Astrocyte (in vitro differentiated cells and primary cell): ENCODE results near the gene HM13. TPM values are rescaled to one million over a fixed set of nuclear protein-coding genes. Genes with fewer than 3 reads are reported as not detected.
"Not testable (repeated sequence)": the region's sequence is repeated elsewhere in the genome, so short reads cannot be mapped to it uniquely, and the experiment has no call there.

Source experiments
- DNase-seq: peaks from one replicate; pipeline ENCODE4 v3.0.0-alpha.2; 2010; ENCODE audit warnings: low read depth
- FAIRE-seq: peaks from 2 replicates; lab custom pipeline; 2011; peaks lifted over from hg19 to GRCh38; lab: Jason Lieb, UNC
- H2AFZ ChIP-seq: 2 replicates; pipeline ENCODE4 v1.6.0; 2012; ENCODE audit warnings: low read depth, low read length, inconsistent platforms
- H3K27ac ChIP-seq: 2 replicates; pipeline ENCODE4 v1.5.1; 2011; ENCODE audit warnings: low read depth, low read length, inconsistent platforms
- H3K27me3 ChIP-seq: 2 replicates; pipeline ENCODE4 v1.6.0; 2011; ENCODE audit warnings: low read length, inconsistent platforms; ENCODE audit not compliant: insufficient read depth
- H3K36me3 ChIP-seq: 2 replicates; pipeline ENCODE4 v1.5.1; 2011; ENCODE audit warnings: low read length, inconsistent platforms; ENCODE audit not compliant: insufficient read depth
- H3K4me1 ChIP-seq: 2 replicates; pipeline ENCODE4 v1.5.1; 2011; ENCODE audit warnings: low read length, inconsistent platforms; ENCODE audit not compliant: insufficient read depth
- H3K4me2 ChIP-seq: 2 replicates; pipeline ENCODE4 v1.6.0; 2012; ENCODE audit warnings: low read length, inconsistent platforms
- H3K4me3 ChIP-seq: 2 replicates; pipeline ENCODE4 v1.5.1; 2011; ENCODE audit warnings: low read depth, mild to moderate bottlenecking, low read length, inconsistent platforms; ENCODE audit not compliant: insufficient read depth
- H3K79me2 ChIP-seq: 2 replicates; pipeline ENCODE4 v1.6.0; 2012; ENCODE audit warnings: mild to moderate bottlenecking, low read length, inconsistent platforms; ENCODE audit not compliant: insufficient read depth
- H3K9ac ChIP-seq: 2 replicates; pipeline ENCODE4 v1.6.0; 2012; ENCODE audit warnings: mild to moderate bottlenecking, low read length, inconsistent platforms
- H3K9me3 ChIP-seq: 2 replicates; pipeline ENCODE4 v1.5.1; 2012; ENCODE audit warnings: low read depth, mild to moderate bottlenecking, low read length, inconsistent platforms; ENCODE audit not compliant: insufficient read depth
- H4K20me1 ChIP-seq: 2 replicates; pipeline ENCODE4 v1.6.0; 2012; ENCODE audit warnings: low read length, inconsistent platforms; ENCODE audit not compliant: insufficient read depth
- H3K27ac Mint-ChIP-seq: one replicate; pipeline ENCODE4 v1.8.0; 2021; ENCODE audit warnings: mild to moderate bottlenecking, mixed read lengths; ENCODE audit not compliant: unreplicated experiment
- H3K27me3 Mint-ChIP-seq: one replicate; pipeline ENCODE4 v1.8.0; 2021; ENCODE audit warnings: low read depth, mixed read lengths; ENCODE audit not compliant: unreplicated experiment
- H3K36me3 Mint-ChIP-seq: one replicate; pipeline ENCODE4 v1.8.0; 2021; ENCODE audit warnings: low read depth, mixed read lengths; ENCODE audit not compliant: unreplicated experiment
- H3K4me1 Mint-ChIP-seq: one replicate; pipeline ENCODE4 v1.8.0; 2021; ENCODE audit warnings: low read depth, mixed read lengths; ENCODE audit not compliant: unreplicated experiment
- H3K4me3 Mint-ChIP-seq: one replicate; pipeline ENCODE4 v1.8.0; 2021; ENCODE audit warnings: mild to moderate bottlenecking, moderate library complexity, mixed read lengths; ENCODE audit not compliant: unreplicated experiment
- H3K9me3 Mint-ChIP-seq: one replicate; pipeline ENCODE4 v1.8.0; 2021; ENCODE audit warnings: mild to moderate bottlenecking, mixed read lengths; ENCODE audit not compliant: unreplicated experiment
- CTCF ChIP-seq: IDR thresholded peaks from 2 replicates; pipeline ENCODE4 v1.5.1; 2011; ENCODE audit warnings: low read depth, mild to moderate bottlenecking, inconsistent platforms, low read length, moderate library complexity; ENCODE audit not compliant: insufficient read depth
- EZH2 ChIP-seq: IDR thresholded peaks from 2 replicates; pipeline ENCODE4 v1.6.1; 2012; ENCODE audit warnings: mild to moderate bottlenecking, low read length, inconsistent platforms; ENCODE audit not compliant: insufficient read depth
- total RNA-seq: library from RNA; stranded (reverse); gene quantifications from 2 replicates; pipeline ENCODE4 v1.2.1, GENCODE V29; 2021

HM13 gene
- total RNA-seq, 1 donor from 2014 or later: 399 TPM

GRCh38 chr20:31572701-31573554, 58.7 kb downstream of the HM13 start:
- Histone ChIP-seq H3K4me3 (peak overlapping the region; percentile 61), H4K20me1 (no peaks in the 10 kb centered on the region), H3K4me1 (peaks cover 51% of the 10 kb centered on the region), H3K27ac (peak overlapping the region; percentile 83), H3K27me3 (no peaks in the 10 kb centered on the region), H2AFZ (peak overlapping the region; percentile 35), H3K9ac (peak overlapping the region; percentile 82), H3K4me2 (peak overlapping the region; percentile 97), H3K79me2 (no peaks in the 10 kb centered on the region), H3K36me3 (no peaks in the 10 kb centered on the region), H3K9me3 (no peaks in the 10 kb centered on the region)
- H3K4me3 Mint-ChIP-seq: peak overlapping the region; percentile 79
- TF ChIP-seq CTCF (no peak), EZH2 (no peak)
- no peaks in the 10 kb centered on the region for H3K9me3 Mint-ChIP-seq
- DNase-seq: peak; percentile 94
- H3K27ac Mint-ChIP-seq: peak overlapping the region; percentile 92
- H3K4me1 Mint-ChIP-seq: peaks cover 35% of the 10 kb centered on the region
- no peak for FAIRE-seq
- H3K27me3 Mint-ChIP-seq: peaks cover 2% of the 10 kb centered on the region
- H3K36me3 Mint-ChIP-seq: peaks cover 4% of the 10 kb centered on the region

GRCh38 chr20:31573555-31574321, 59.5 kb downstream of the HM13 start:
- Histone ChIP-seq H3K27ac (peak overlapping the region; percentile 83), H3K79me2 (no peaks in the 10 kb centered on the region), H3K27me3 (no peaks in the 10 kb centered on the region), H3K9ac (peak overlapping the region; percentile 82), H3K4me3 (peak overlapping the region; percentile 61), H3K9me3 (no peaks in the 10 kb centered on the region), H4K20me1 (no peaks in the 10 kb centered on the region), H2AFZ (peak overlapping the region; percentile 35), H3K4me1 (peaks cover 43% of the 10 kb centered on the region), H3K4me2 (peak overlapping the region; percentile 97), H3K36me3 (no peaks in the 10 kb centered on the region)
- H3K27ac Mint-ChIP-seq: peak overlapping the region; percentile 92
- H3K27me3 Mint-ChIP-seq: peaks cover 2% of the 10 kb centered on the region
- peaks cover 2% of the 10 kb centered on the region for H3K36me3 Mint-ChIP-seq
- peak overlapping the region; percentile 79 for H3K4me3 Mint-ChIP-seq
- no peak for DNase-seq
- peaks cover 30% of the 10 kb centered on the region for H3K4me1 Mint-ChIP-seq
- H3K9me3 Mint-ChIP-seq: no peaks in the 10 kb centered on the region
- TF ChIP-seq EZH2 (no peak), CTCF (no peak)
- no peak for FAIRE-seq

GRCh38 chr20:31574986-31575385, 60.7 kb downstream of the HM13 start:
- not testable (repeated sequence) for FAIRE-seq, DNase-seq, H3K36me3 Mint-ChIP-seq

More at GRCh38 chr20:31574986-31575385, 60.7 kb downstream of the HM13 start:
- not testable (repeated sequence) for H3K27me3 ChIP-seq, H4K20me1 ChIP-seq, H3K9me3 ChIP-seq, H3K79me2 ChIP-seq, H3K4me3 Mint-ChIP-seq, H3K4me3 ChIP-seq, H3K9me3 Mint-ChIP-seq, H2AFZ ChIP-seq, H3K27me3 Mint-ChIP-seq, H3K27ac ChIP-seq, H3K27ac Mint-ChIP-seq, H3K4me2 ChIP-seq, H3K9ac ChIP-seq, H3K36me3 ChIP-seq
- peaks cover 30% of the 10 kb centered on the region for H3K4me1 ChIP-seq
- H3K4me1 Mint-ChIP-seq: peaks cover 19% of the 10 kb centered on the region
